HepG2 (cell line): ENCODE measurements around the gene ZNF485.

ENCODE experiments used
- FOXM1 ChIP-seq: sonication (generic); formaldehyde crosslinking; IDR thresholded peaks from 2 replicates; pipeline ENCODE4 v1.5.0; 2020; ENCODE audit warnings: missing genetic modification reagents
- IRX3 ChIP-seq: sonication (generic); formaldehyde crosslinking; IDR thresholded peaks from 2 replicates; pipeline ENCODE4 v1.8.1; 2023; ENCODE audit warnings: mild to moderate bottlenecking, low read depth, missing genetic modification reagents, borderline replicate concordance
- JARID2 ChIP-seq: sonication (generic); formaldehyde crosslinking; IDR thresholded peaks from 2 replicates; pipeline ENCODE4 v1.8.1; 2023; ENCODE audit warnings: missing genetic modification reagents, inconsistent platforms; ENCODE audit not compliant: insufficient replicate concordance
- NFIC ChIP-seq: IDR thresholded peaks from 2 replicates; pipeline ENCODE4 v1.6.1; 2012; ENCODE audit warnings: mild to moderate bottlenecking, low read length, inconsistent platforms
- POLR2A ChIP-seq, 2 experiments: IDR thresholded peaks; 2 replicates each; pipeline ENCODE4 v1.6.1; 2011; ENCODE audit warnings: low read depth in 2 of 2, low read length in 2 of 2, mild to moderate bottlenecking in 1 of 2, moderate library complexity in 1 of 2; ENCODE audit not compliant: insufficient read depth in 1 of 2
- TARDBP ChIP-seq: sonication (generic); formaldehyde crosslinking; IDR thresholded peaks from 2 replicates; pipeline ENCODE4 v1.8.0; 2022; ENCODE audit warnings: mild to moderate bottlenecking, missing genetic modification reagents
- TCF7L2 ChIP-seq: IDR thresholded peaks from 2 replicates; pipeline ENCODE4 v1.6.1; 2011; ENCODE audit warnings: mild to moderate bottlenecking, low read depth, low read length, moderate library complexity
- XBP1 ChIP-seq: sonication (generic); formaldehyde crosslinking; IDR thresholded peaks from 2 replicates; pipeline ENCODE4 v1.5.0; 2020; ENCODE audit warnings: missing genetic modification reagents
- ZNF839 ChIP-seq: sonication (generic); formaldehyde crosslinking; IDR thresholded peaks from 2 replicates; pipeline ENCODE4 v1.4.0; 2020; ENCODE audit warnings: missing genetic modification reagents, mild to moderate bottlenecking, borderline replicate concordance
- ZSCAN31 ChIP-seq: sonication (generic); formaldehyde crosslinking; IDR thresholded peaks from 2 replicates; pipeline ENCODE4 v1.5.0; 2020; ENCODE audit warnings: low read depth, mild to moderate bottlenecking, missing genetic modification reagents
- TF ChIP-seq, protein P1 (sequence below): sonication (generic); formaldehyde crosslinking; IDR thresholded peaks from 2 replicates; pipeline ENCODE4 v1.5.0; 2020; ENCODE audit warnings: missing genetic modification reagents, mild to moderate bottlenecking, borderline replicate concordance
- TF ChIP-seq, protein P2 (sequence below): sonication (generic); formaldehyde crosslinking; IDR thresholded peaks from 2 replicates; pipeline ENCODE4 v1.5.0; 2020; ENCODE audit warnings: mild to moderate bottlenecking, missing genetic modification reagents, moderate library complexity
- TF ChIP-seq, protein P3 (sequence below): sonication (generic); formaldehyde crosslinking; IDR thresholded peaks from 2 replicates; pipeline ENCODE4 v1.8.1; 2023; ENCODE audit warnings: missing genetic modification reagents, inconsistent platforms, borderline replicate concordance

DNA sequence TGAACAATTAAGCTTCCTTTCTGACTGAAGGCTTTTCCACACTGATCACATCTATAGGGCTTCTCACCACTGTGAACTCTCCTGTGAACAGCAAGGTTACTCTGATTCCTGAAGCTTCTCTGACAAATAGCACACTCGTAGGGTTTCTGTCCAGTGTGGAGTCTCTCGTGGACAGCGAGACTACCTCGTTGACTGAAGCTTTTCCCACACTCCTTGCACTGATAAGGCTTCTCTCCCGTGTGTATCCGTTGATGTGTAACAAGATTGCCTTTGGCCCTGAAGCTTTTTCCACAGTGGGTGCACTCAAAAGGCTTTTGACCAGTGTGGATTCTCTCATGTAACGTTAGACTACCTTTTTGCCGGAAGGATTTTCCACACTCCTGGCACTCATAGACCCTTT, 38.0 kb downstream of the ZNF485 start:
- TF ChIP-seq TCF7L2: no peak
- TF ChIP-seq, protein P1, sequence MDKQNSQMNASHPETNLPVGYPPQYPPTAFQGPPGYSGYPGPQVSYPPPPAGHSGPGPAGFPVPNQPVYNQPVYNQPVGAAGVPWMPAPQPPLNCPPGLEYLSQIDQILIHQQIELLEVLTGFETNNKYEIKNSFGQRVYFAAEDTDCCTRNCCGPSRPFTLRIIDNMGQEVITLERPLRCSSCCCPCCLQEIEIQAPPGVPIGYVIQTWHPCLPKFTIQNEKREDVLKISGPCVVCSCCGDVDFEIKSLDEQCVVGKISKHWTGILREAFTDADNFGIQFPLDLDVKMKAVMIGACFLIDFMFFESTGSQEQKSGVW (CRISPR knock-in tag): no peak
- no peak for TF ChIP-seq TARDBP
- no peak for TF ChIP-seq IRX3
- TF ChIP-seq ZSCAN31 (CRISPR knock-in tag): no peak
- TF ChIP-seq, protein P2, sequence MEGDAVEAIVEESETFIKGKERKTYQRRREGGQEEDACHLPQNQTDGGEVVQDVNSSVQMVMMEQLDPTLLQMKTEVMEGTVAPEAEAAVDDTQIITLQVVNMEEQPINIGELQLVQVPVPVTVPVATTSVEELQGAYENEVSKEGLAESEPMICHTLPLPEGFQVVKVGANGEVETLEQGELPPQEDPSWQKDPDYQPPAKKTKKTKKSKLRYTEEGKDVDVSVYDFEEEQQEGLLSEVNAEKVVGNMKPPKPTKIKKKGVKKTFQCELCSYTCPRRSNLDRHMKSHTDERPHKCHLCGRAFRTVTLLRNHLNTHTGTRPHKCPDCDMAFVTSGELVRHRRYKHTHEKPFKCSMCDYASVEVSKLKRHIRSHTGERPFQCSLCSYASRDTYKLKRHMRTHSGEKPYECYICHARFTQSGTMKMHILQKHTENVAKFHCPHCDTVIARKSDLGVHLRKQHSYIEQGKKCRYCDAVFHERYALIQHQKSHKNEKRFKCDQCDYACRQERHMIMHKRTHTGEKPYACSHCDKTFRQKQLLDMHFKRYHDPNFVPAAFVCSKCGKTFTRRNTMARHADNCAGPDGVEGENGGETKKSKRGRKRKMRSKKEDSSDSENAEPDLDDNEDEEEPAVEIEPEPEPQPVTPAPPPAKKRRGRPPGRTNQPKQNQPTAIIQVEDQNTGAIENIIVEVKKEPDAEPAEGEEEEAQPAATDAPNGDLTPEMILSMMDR (CRISPR knock-in tag): no peak
- no peak for TF ChIP-seq JARID2 (CRISPR knock-in tag)
- no peak for TF ChIP-seq POLR2A (IDR thresholded peaks at IDR 0.05; ENCODE audit: insufficient read depth in 1 of 2, low read depth in 2 of 2, low read length in 2 of 2)
- no peak for TF ChIP-seq NFIC
- no peak for TF ChIP-seq FOXM1 (CRISPR knock-in tag)
- TF ChIP-seq ZNF839 (CRISPR knock-in tag): no peak
- TF ChIP-seq, protein P3, sequence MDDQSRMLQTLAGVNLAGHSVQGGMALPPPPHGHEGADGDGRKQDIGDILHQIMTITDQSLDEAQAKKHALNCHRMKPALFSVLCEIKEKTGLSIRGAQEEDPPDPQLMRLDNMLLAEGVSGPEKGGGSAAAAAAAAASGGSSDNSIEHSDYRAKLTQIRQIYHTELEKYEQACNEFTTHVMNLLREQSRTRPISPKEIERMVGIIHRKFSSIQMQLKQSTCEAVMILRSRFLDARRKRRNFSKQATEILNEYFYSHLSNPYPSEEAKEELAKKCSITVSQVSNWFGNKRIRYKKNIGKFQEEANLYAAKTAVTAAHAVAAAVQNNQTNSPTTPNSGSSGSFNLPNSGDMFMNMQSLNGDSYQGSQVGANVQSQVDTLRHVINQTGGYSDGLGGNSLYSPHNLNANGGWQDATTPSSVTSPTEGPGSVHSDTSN (CRISPR knock-in tag): no peak
- TF ChIP-seq XBP1 (CRISPR knock-in tag): no peak
